RCC 7860 (cell line): ENCODE measurements around the gene SEMA3F.

Source experiments
- DNase-seq: peaks from one replicate; pipeline ENCODE4 v3.0.0-alpha.2; 2015; ENCODE audit warnings: low spot score
- FAIRE-seq: peaks from 2 replicates; lab custom pipeline; 2012; peaks lifted over from hg19 to GRCh38; lab: Jason Lieb, UNC

SEMA3F gene

GRCh38 chr3:50132421-50133282, 22.5 kb upstream of the SEMA3F start:
- FAIRE-seq, result no peak
- no peak for DNase-seq

GRCh38 chr3:50133283-50133615, 21.9 kb upstream of the SEMA3F start:
- DNase-seq (no peak), FAIRE-seq (no peak)

GRCh38 chr3:50134367-50134766, 20.8 kb upstream of the SEMA3F start:
- FAIRE-seq, result no peak

GRCh38 chr3:50135964-50136363, 19.2 kb upstream of the SEMA3F start:
- FAIRE-seq (no peak), DNase-seq (no peak)

More at GRCh38 chr3:50134367-50134766, 20.8 kb upstream of the SEMA3F start:
- no peak for DNase-seq

- peak; percentile 10 for DNase-seq
- FAIRE-seq, result no peak
Observed at GRCh38 chr3:50136714-50137405, 18.3 kb upstream of the SEMA3F start.

- FAIRE-seq (no peak), DNase-seq (no peak)
Observed at GRCh38 chr3:50137531-50137930, 17.6 kb upstream of the SEMA3F start.

- FAIRE-seq (no peak), DNase-seq (no peak)
Observed at GRCh38 chr3:50138266-50139200, 16.6 kb upstream of the SEMA3F start.

DNA sequence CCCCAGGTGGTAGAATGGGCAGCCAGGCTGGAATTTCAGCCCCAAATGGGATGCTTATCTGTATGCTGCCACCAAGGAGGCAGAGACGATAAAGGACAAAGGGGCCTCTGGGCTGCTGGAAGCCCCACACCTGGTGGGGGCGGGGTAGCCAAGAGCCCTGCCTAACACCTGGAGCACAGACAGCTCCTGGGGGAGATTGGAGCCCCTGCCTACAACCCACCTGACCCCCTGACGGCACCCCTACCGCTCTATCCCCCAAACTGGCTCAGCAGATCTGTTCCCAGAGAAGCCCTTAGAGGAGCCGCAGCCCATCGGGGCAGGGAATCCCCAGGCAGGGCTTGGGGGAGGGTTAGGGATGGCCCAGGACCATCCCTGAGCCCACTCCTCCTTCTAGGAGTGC, 15.8 kb upstream of the SEMA3F start:
- DNase-seq (no peak), FAIRE-seq (no peak)

- FAIRE-seq (no peak), DNase-seq (no peak)
Observed at GRCh38 chr3:50139718-50140423, 15.3 kb upstream of the SEMA3F start.

- DNase-seq (no peak), FAIRE-seq (no peak)
Observed at GRCh38 chr3:50140990-50141389, 14.1 kb upstream of the SEMA3F start.

DNA sequence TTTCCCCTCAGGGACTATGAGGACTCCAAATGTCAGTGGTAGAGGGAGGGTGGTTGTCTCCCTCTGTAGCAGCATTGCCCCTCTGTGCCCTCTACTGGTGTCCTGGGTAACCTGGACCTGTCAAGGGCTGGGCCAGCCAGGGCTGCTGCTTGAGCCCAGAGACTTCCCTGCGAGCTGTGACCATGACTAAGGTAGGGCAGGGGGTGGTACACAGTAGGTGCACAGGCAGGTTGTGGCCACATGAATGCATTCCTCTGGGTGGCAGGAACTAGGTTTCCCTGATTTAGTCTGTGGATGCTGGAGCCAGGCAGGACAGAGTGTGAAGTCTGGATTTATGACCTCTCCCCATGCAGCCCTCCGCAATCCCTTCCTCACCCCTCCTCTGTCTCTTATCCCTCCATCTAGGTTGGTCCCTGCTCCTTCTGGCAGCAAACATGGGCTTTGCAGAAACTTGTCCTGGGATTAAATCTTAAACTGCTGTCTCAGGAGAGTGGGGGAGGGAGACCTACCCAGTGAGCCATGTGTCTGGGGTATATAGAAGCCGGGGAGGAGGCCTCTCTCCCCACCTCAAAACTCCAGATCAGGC, 8.7 kb upstream of the SEMA3F start:
- FAIRE-seq (no peak), DNase-seq (no peak)

DNA sequence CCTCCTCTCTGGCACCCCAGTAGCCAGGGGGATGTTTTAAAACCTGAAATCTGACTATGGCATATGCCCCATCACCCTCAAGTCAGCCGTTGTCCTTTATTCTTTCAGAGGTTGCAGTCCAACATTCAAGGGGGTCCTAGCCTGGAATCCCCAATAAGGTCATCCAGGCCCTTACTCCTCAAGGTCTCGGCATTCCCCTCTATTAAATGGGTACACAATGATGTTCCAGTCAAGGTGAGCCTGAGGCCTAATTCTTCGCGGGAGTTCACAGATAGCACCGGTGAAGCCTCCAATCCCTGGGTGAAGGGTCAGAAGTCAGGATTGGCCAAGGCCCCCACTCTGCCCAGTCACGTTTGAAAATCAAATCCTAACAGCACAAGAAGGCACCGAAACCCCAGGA, 8.1 kb upstream of the SEMA3F start:
- no peak for DNase-seq
- no peak for FAIRE-seq

- FAIRE-seq, result no peak
- DNase-seq, result no peak
Observed at GRCh38 chr3:50147447-50147846, 7.7 kb upstream of the SEMA3F start.

GRCh38 chr3:50147861-50148260, 7.3 kb upstream of the SEMA3F start:
- DNase-seq, result no peak
- no peak for FAIRE-seq

- FAIRE-seq (no peak), DNase-seq (no peak)
Observed at GRCh38 chr3:50150404-50150750, 4.7 kb upstream of the SEMA3F start.

GRCh38 chr3:50150863-50151686, 4.0 kb upstream of the SEMA3F start:
- no peak for DNase-seq

DNA sequence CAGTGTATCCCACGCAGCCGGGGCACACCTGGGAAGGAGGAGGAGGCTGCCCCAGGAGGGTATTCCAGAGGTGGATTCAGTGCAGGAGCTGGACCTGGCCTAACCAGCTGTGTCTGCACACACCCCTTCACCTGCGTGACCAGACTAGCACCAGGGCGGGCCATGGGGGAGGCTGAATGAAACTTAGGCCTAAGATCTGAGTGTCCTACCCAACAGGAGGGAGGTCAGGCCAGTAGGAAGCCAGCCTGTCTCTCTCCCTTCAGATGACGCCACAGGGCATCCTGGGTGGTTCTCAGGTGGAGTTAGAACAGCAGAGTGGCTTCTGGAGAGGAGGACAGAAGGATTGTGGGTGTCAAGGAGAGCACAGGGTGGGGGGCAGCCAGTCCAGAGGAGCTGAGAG, 3.4 kb upstream of the SEMA3F start:
- DNase-seq, result no peak
- FAIRE-seq, result no peak

More at GRCh38 chr3:50150863-50151686, 4.0 kb upstream of the SEMA3F start:
- no peak for FAIRE-seq

GRCh38 chr3:50153782-50154475, 1.2 kb upstream of the SEMA3F start:
- DNase-seq (no peak), FAIRE-seq (no peak)

DNA sequence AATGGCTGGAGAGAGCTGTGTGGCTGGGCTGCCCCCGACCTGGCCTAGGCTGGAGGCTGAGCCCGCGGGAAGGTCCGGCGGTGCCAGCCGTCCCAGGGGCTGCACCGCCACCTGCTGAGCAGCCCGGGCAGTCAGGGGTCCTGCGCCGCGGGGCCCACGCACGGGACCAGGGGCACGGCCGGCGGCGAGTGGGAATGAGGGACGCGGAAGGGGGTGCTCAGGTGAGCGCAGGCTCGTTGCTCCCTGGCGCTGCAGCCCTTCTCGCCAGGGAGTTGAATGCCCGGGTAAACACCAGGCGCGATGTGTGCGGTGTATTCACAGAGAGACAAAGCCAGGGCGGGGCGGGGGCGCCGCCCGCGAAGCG, 666 bp upstream of the SEMA3F start:
- FAIRE-seq, result no peak
- no peak for DNase-seq
